Effector CD4-positive, alpha-beta T cell (primary cell): Measurements from ENCODE around the gene RHOC.
A peak's percentile ranks its signal among the peaks of the same experiment; 100 is the strongest.
"Not testable (repeated sequence)": the region's sequence is repeated elsewhere in the genome, so short reads cannot be mapped to it uniquely, and the experiment has no call there.

Experiments
- DNase-seq: peaks from one replicate; pipeline ENCODE4 v3.0.0-alpha.2; 2020
- total RNA-seq: gene quantifications from one replicate; lab custom pipeline; 2026; lab: John Stamatoyannopoulos, UW

The RHOC gene
- total RNA-seq: 3.2 reads per million, percentile 12 among the genes with 10 or more reads in this experiment

DNA sequence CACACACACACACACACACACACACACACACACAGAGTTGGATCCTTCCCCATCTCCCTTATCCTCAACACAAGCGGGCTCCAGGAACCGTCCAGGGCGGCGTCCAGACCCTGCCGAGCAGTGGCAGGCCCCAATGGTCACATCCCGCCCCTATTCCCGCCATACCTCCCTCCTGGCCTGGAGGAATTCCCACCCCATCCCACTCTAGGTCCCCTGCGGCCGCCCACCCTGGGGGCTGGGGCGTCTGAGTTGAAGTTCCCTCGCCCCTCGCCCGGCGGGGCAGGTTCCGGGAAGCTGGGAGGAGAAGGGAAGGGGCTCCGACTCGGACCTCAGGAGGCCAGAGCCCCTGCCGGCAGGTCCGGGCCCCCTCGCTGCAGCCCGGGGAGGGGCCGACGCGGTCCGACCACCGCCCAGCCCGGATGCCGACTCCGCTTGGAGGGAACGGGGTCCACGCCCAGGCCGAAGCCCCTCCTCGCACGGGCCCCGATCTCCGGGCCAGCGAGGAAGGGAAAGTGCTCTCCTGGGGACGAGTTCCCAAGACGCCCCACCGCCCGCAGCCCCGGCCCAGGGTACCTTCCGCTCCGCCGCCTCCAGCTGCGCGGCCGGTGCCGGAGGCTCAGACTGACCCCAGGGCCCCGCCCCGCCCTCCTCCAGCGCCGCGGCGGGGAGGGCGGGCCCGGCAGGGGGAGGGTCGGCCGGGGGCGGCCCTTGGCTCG is at the start of gene RHOC:
Gene RHOC (minus strand): TSS at position 623 of the 716 bp plus-strand sequence. CDS start 3,328 bp downstream, outside the sequence.
- DNase-seq: peak; percentile 19

DNA sequence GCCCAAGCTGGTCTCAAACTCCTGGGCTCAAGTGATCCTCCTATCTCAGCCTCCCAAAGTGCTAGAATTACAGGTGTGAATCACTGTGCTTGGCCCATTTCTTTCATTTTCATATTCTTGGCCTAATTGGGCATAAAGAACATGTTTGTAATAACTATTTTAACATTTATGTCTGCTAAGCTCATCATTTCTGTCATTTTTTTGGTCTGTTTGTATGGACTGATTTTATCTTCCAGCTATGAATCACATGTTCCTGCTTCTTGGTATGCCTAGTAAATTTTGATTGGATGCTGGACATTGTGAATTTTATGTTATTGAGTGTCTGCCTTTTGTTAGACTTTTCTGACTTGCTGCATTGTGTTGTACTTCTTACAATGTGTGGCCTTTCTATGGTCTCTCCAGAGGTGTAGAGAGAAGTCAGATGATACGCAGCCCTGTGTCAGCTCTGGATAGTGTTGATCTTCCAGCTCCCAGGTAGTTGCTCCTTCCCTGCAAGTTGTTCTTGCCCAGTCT is 47.2 kb upstream of the RHOC start:
- no peak for DNase-seq

DNA sequence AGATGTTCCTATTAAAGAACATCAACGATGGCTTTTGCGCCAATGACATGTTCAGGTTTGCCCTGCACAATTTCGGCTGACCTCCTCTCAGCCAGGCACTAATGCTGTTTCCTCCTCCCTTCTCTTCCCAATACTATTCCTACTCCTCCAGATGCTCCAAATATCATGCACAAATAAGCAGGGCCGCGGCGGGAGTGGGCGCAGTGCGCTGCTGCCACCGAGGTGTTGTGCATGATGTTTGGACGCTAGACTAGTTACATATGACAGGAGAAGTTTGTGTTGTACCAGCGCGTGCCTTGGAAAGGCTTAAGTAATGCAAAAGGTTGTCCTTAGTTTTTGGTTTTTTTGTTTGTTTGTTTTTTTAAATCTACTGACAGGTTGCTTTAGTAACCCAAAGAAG is 41.5 kb upstream of the RHOC start:
- no peak for DNase-seq

DNA sequence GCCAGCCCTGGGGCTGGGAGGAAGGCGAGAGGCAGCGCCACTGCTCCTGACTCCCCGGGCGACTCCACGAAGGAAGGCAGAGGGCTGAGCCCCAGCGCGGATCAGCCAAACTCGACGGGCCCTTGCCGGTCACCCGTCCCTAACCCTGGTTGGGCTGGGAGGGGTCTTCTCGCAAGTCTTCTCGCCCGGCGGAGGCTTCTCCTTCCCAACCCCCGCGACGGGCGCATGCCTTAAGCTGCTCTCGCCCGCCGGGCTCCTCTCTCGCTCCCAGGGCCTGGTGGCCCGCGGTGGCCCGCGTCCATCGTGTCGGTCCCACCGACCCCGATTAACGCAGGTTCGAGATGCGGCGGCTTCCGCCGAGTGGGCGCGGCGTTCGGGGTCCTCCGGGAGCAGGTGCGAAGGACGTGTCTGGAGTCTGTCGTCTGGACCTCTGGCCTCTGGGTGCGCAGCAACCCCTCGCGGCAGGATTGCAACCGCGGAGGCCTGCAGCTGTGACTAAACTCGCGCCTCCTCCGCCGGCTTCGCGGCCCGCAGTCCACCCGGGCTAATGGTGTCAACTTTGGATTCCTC is 37.2 kb upstream of the RHOC start:
- DNase-seq: no peak

DNA sequence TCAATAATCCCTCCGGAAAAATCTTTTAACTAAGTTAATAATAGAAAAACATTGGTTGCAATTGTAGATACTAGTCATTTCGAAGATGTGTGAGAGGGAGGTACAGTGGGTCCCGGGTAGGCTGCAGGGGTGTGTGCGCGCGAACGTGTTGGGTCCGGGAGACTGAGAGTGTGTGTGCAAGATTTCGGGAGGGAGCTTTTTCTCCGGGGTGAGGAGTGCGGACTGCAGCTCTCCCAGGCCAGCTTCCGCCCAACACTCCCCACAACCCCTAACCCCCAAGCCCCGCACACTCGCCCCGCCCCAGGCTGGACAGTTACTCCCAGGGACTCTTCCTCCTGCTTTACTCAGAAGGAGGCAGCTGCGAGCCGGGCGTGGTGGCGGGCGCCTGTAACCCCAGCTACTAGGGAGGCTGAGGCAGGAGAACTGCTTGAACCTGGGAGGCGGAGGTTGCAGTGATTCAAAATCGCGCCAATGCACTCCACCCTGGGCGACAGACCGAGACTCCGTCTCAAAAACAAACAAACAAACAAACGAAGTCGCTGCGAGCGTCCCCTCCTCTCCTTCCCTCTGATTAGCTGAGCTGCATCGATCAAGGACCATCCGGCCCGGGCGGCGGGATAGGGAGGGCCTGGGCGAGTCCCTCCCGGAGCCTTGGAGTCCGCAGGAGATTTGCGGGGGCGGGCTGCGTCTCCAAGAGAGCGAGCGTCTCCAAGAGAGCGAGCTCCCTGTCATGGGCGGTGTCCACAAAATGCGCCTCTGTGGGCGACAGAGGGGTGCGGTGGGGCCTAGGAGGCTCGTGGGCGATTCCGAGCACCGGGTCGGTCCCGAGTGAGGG is 36.5 kb upstream of the RHOC start:
- no peak for DNase-seq

DNA sequence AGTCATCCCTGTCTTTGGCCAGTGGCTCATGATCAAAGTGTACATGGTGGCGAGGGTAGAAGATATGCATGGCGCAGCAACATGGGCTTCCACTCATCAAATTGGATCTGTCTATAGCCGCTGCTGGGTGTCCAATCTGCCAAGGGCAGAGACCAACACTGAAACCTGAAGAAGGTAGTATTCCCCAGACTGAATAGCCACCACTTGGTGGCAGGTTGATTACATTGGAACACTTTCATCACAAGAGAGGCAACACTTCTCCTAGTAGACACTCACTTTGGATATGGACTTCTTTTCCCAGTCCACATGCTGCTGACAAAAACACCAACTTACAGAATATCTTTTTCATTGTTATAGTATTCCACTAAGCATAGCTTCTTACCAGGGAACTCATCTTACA is 30.6 kb upstream of the RHOC start:
- no peak for DNase-seq

DNA sequence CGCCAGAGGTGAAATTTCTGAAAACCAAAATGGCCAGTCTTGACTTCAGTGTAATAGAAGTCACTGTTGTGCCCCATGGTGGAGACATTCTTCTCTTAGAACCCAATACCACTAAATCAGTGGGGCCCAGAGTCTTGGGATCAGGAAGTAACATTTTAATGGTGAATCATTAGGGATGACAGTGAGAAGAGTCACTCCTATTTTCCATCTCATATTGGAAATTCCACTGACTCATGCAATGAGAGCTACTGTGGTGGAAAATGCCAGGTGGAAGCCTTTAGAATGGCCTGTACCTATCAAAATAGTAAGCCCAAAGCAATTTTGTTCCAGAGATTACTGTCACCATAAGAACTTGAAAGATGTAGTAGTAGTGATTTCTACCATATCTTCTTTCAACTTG is 28.8 kb upstream of the RHOC start:
- no peak for DNase-seq

DNA sequence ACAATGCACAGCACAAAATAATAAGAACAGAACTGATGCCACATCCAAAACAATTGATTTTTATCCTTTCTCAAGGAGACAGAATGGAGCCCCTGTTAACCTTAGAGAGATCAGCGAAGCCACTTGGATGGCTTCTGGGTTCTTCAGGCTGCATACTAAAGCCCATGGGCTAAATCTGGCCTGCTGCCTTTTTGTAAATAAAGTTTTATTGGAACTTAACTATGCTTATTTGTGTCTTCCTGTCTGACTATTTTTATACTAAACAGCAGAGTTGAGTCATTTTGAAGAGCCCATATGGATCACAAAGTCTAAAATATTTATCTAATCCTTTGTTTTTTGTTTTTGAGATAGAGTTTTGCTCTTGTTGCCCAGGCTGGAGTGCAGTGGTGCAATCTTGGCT is 24.5 kb upstream of the RHOC start:
- no peak for DNase-seq

DNA sequence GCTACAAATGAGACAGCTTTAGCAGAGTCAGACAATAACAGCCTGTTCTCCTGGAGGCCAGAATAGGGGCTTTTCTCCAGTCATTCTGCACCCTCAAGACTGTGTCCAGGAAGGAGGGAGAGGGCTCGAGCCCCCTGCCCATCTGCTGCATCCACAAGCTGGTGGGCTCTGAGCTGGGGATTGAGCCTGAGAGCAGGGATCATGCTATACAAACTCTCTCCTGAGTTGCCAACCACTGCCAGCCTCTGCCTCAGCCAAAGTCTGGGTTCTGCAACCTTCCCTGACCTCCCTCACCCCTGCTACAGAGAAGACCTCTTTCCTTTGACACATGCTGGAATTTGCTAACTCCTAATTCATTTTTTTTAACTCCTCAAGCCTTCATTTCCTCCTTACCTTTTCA is 23.0 kb upstream of the RHOC start:
- no peak for DNase-seq

DNA sequence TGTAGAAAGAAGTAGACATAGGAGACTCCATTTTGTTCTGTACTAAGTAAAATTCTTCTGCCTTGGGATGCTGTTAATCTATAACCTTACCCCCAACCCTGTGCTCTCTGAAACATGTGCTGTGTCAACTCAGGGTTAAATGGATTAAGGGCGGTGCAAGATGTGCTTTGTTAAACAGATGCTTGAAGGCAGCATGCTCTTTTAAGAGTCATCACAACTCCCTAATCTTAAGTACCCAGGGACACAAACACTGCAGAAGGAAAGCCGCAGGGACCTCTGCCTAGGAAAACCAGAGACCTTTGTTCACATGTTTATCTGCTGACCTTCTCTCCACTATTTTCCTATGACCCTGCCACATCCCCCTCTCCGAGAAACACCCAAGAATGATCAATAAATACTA is 22.1 kb upstream of the RHOC start:
- not testable (repeated sequence) for DNase-seq

DNA sequence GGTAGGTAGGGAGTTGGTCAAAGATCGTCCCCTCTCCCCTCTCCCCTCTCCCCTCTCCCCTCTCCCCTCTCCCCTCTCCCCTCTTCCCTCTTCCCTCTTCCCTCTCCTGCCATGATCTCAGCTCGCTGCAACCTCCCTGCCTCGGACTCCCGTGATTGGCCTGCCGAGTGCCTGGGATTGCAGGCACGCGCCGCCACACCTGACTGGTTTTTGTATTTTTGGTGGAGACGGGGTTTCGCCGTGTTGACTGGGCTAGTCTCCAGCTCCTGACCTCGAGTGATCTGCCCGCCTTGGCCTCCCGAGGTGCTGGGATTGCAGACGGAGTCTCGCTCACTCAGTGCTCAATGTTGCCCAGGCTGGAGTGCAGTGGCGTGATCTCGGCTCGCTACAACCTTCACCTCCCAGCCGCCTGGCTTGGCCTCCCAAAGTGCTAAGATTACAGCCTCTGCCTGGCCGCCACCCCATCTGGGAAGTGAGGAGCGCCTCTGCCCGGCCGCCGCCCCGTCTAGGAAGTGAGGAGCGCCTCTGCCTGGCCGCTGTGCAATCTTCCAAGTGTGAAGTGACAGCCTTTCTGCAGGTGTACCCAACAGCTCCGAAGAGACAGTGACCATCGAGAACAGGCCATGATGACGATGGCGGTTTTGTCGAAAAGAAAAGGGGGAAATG is 21.5 kb upstream of the RHOC start:
- not testable (repeated sequence) for DNase-seq

DNA sequence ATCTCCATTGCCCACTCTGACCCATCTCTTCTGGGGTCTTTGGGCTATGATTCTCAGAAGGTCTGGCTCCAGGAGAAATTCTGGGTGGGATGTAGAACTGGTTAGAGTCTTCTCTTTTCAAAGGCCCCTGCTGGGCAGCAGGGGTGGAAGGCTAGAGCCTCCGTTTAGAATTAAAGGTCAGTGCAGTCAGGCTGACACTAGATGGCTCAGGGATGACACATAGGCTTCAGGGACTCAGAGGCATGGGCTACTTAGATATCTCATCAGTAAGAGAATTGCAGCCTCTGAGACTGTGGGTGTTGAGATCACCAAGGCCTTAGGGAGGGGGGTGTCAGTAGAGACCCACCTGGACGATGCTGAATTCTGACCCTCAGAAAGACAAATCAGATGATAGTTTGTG is 20.8 kb upstream of the RHOC start:
- no peak for DNase-seq

DNA sequence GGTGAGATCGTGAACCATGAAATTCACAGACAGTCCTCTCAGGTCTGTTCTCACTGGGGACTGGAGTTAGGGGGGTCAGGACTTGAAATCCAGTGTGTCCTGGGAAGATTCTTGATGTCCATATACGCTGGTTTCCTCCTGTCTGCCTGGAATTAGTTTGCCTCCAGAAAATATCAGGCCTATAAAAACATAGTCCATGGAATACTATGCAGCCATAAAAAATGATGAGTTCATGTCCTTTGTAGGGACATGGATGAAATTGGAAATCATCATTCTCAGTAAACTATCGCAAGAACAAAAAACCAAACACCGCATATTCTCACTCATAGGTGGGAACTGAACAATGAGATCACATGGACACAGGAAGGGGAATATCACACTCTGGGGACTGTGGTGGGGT is 17.3 kb upstream of the RHOC start:
- not testable (repeated sequence) for DNase-seq

DNA sequence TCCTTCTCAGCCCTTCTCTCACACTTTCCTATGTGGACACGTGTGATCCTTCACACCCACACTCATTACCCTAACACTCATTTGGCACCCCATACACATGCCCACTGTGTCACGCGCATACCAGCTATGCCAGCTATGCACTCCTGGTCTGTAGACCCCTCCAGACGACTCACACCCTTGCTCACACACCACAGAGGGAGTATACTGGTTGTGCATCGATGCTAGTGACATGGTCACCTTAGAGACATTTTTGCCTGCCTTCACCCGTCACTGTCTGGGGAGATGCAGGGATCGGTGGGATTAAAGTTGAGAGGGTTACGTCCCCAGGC is 16.5 kb upstream of the RHOC start:
- DNase-seq: no peak

DNA sequence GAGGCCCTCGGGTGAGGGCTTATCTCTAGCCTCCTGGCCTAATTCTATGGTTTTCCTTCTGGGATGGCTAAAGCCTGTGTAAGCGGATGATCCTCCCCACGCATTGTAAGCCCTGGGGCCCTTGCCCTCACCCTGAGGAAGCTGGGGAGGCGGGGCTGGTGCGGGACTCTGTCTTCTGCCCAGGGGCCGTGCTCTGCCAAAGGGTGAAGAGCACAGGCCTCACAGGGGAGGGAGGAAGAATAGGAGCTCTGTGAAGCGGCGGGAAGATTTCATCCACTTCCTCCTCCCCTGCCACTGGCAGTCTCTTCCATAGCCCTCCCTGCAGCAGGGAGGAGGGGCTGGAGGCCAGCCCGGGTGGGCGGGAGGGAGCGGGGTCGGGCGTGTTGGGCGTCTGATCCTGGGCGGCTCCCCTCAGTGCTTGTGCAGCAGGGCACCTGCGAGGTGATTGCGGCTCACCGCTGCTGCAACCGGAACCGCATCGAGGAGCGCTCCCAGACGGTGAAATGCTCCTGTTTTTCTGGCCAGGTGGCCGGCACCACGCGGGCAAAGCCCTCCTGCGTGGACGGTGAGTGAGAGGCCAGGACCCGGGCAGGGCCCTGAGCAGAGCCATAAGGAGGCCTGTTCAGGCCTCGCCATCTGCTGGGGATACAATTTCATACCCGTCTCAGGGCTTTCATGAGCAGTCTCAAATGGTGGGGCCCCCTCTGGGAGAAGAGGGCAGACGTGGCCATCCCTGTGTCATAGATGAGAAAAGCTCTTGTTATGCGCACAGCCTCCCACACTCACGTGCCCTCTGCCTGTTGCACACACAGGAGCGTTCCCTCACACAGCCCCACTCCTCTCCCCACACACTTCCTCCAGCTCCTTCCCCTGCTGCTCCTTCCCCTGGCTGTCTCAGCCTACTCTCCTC is 15.9 kb upstream of the RHOC start:
- no peak for DNase-seq

DNA sequence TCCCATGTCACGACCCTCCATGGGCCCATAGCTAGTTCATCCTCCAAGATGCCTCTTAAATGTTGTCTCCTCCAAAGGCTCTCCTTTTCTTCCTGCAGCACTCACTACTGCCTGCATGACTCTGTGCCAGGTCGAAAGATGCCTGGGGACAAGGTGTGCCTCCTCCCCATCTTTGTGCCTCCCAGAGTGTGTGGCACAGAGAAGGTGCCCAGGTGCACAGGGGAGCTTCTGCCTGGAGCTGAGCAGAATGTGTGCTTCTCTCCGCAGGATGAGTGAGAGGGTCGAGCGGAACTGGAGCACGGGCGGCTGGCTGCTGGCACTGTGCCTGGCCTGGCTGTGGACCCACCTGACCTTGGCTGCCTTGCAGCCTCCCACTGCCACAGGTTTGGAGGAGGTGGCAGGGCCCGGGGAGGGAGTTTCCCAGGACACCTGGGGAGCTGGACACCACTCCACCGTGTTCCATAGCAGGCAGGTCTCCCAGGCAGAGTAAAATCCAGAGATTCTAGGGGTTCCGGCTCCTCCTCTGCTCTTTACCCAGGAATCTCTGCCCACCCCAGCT is 15.1 kb upstream of the RHOC start:
- DNase-seq: no peak

DNA sequence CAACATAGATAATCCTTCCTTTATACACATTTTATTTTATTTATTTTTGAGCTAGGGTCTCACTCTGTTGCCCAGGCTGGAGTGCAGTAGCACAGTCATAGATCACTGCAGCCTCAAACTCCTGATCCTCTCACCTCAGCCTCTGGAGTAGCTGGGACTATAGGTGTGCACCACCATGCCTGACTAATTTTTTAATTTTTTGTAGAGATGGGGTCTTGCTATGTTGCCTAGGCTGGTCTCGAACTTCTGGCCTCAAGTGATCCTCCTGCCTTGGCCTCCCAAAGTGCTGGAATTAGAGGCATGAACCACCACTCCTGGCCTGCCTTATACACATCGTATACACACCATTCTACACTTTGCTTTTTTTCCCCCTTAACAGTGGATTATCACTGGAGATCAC is 14.4 kb upstream of the RHOC start:
- DNase-seq: not testable (repeated sequence)

DNA sequence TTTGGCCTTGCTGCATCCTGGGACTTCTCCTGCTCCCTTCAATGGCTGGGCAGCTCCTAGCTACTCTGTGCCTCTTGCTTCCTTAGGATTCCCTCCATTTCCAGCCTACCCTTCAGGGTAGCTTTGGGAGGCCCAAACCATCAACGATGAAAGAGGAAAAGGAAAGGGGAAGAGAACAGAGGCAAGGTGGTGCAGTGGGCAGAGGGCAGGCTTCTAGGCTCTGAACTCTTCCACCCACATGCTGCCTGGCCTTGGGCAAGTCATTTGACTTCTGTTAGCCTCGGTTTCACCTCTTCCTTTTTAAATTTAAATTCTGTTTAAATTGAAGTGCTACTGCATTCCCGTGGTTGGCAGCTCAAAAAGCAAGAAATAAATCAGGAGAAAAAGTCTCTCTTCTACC is 13.9 kb upstream of the RHOC start:
- DNase-seq: no peak

DNA sequence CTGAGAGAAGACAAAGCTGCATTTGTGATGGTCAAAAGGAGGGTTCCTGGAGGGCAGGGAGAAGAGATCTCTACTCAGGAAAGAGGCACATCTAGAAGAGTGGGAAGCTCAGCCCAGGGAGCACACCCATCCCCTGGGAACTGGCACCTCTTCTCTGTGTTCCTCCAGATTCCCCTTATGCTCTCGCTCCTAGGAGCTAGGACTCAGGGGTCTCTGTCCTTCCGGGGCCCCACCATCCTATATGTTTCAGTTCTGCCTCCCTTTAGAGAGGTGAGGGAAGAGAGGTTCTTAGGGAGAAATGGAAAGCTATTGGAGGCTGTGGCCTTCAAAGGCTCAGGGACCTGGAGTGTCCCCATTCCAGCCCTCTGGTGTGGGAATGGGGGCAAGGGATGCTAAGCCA is 12.8 kb upstream of the RHOC start:
- no peak for DNase-seq

DNA sequence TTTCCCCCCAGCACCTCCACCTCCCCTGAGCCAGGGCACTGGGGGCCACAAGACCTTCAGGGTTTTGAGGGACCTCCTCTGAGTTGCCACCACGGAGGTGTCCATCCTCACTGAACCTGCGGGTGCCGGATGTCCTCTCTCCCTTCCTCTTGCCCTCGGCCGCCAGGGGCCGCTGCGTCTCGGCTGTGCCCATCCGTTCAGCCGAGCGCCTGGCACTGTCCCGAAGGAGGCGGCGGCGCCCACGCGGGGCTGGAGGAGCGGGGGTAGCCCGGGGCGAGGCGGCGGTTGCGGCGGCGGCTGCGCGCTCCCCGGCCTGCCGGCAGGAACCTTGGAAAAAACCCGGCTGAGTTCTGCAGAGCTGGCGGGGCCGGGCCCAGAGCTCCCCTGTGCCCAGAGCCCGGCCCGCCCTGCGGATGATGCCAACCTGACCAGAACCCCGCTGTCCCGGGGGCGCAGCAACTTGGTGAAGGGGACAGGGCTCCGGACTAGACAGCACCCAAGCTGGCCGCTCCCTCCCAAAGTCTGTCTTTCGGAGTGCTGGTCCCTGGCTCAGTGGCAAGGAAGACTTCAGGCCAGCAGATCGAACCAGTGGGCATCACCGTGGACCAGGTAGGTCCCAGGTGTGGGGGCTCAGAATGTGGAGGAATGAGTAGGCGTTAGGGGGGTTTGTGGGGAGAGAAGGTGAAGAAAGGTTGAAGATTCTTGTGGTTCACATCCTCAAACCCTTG is 11.9 kb upstream of the RHOC start:
- peak; percentile 71 for DNase-seq

DNA sequence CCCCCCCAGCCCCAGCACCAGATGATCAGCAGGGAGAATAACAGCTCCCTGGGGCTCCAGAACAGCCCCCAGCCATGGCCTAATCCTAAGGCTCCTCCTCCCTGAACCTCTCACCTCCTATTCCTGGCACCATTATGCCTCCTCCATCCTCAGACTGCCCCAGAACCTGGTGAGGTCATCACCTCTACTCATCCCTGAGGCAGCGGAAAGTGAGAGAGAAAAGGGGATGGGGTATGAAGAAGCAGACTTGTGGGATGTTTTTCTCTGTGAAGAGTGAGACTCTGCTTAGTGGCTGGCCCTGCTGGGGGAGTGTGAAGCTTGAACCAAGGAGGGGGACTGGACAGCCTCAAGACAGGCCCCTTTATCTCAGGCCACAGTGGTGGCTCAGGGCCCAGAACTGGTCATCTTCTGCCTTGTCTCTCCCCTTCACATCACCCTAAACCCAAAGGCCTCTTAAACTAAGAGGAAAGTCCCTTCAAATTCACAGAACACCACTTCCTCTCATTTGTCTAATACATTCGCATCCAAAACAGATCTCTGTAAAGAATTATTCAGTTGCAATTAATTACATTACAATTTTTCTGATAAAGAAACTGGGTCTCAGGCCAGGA is 10.4 kb upstream of the RHOC start:
- no peak for DNase-seq
